Epithelial cell of proximal tubule (primary cell): Measurements from ENCODE around the gene SLC6A12. TPM values are rescaled to one million over a fixed set of nuclear protein-coding genes. Genes with fewer than 3 reads are reported as not detected.

Experiments used
- DNase-seq: peaks from one replicate; pipeline ENCODE4 v3.0.0-alpha.2; 2011; ENCODE audit warnings: low read depth
- H3K4me3 ChIP-seq: 2 replicates; pipeline ENCODE4 v1.5.1; 2011; ENCODE audit warnings: low read depth, mild to moderate bottlenecking, low read length
- CTCF ChIP-seq: conservative IDR thresholded peaks from 2 replicates; pipeline ENCODE4 v1.5.1; 2012; ENCODE audit warnings: low read depth, mild to moderate bottlenecking, low read length
- total RNA-seq: library from RNA; depleted of rRNA; stranded (reverse); fragments of >200 nt; gene quantifications from 2 replicates; pipeline ENCODE4 v1.2.3, GENCODE V29; 2015

The SLC6A12 gene
- total RNA-seq, 1 donor from 2014 or later = not detected

- H3K4me3 ChIP-seq = no peak overlapping the region
- TF ChIP-seq CTCF = no peak
- DNase-seq = no peak
Observed at GRCh38 chr12:256225-256624, 42.3 kb upstream of the SLC6A12 start.

- no peak overlapping the region for H3K4me3 ChIP-seq
- DNase-seq = no peak
- TF ChIP-seq CTCF = no peak
Observed at GRCh38 chr12:254912-255311, 41.0 kb upstream of the SLC6A12 start.

GRCh38 chr12:254039-254438 is 40.1 kb upstream of the SLC6A12 start:
- no peak for TF ChIP-seq CTCF
- DNase-seq = no peak
- no peak overlapping the region for H3K4me3 ChIP-seq

- DNase-seq = no peak
- TF ChIP-seq CTCF = no peak
- peak overlapping the region; percentile 21 for H3K4me3 ChIP-seq
Observed at GRCh38 chr12:253116-253831, 39.3 kb upstream of the SLC6A12 start.

- no peak for DNase-seq
- peak overlapping the region; percentile 21 for H3K4me3 ChIP-seq
Observed at GRCh38 chr12:252636-253035, 38.7 kb upstream of the SLC6A12 start.

GRCh38 chr12:247271-247670 is 33.3 kb upstream of the SLC6A12 start:
- no peak overlapping the region for H3K4me3 ChIP-seq
- no peak for TF ChIP-seq CTCF
- no peak for DNase-seq

More at GRCh38 chr12:252636-253035, 38.7 kb upstream of the SLC6A12 start:
- TF ChIP-seq CTCF = no peak

- H3K4me3 ChIP-seq = no peak overlapping the region
- no peak for DNase-seq
- TF ChIP-seq CTCF = no peak
Observed at GRCh38 chr12:243381-243780, 29.4 kb upstream of the SLC6A12 start.
